ENCODE measurements around the gene TRIM47. TPM values are rescaled to one million over a fixed set of nuclear protein-coding genes. Genes with fewer than 3 reads are reported as not detected.

TRIM47 gene
- total RNA-seq, 1 experiment from 2014 or later: 6.9 TPM

- H4K5ac ChIP-seq (ENCODE audit: insufficient read length, low read depth, low read length): no peak overlapping the region
- H2BK20ac ChIP-seq (ENCODE audit: low read depth, low read length, poor library complexity, severe bottlenecking): no peak overlapping the region
- no peak overlapping the region for H2AFZ ChIP-seq (ENCODE audit: low read length)
- no peak overlapping the region for H4K8ac ChIP-seq (replicated peaks; ENCODE audit: insufficient read length, low read depth, low read length)
- Mint-ChIP-seq H3K9me3 (no peaks in the 10 kb centered on the region), H3K4me1 (peaks cover 18 to 34% of the 10 kb centered on the region in 2 experiments), H3K4me3 (no peak overlapping the region), H3K36me3 (ENCODE audit: insufficient read depth in 1 of 3, low read depth in 3 of 3) (no peaks in the 10 kb centered on the region), H3K27ac (no peak overlapping the region), H3K27me3 (ENCODE audit: low read depth) (no peaks in the 10 kb centered on the region)
- no peaks in the 10 kb centered on the region for H3K79me1 ChIP-seq (ENCODE audit: insufficient read depth, low read depth, low read length, poor library complexity, severe bottlenecking)
- no peak overlapping the region for H2BK5ac ChIP-seq (ENCODE audit: insufficient read length, low read length)
- no peak for DNase-seq
- no peak overlapping the region; the same call in 1 of the 2 replicates for H3K14ac ChIP-seq (ENCODE audit: insufficient read depth, low read length)
- no CpG with 5 or more reads among the region's 24 CpGs for WGBS (ENCODE audit: extremely low coverage, insufficient read length, low lambda C conversion rate)
- no peaks in the 10 kb centered on the region for H3K79me2 ChIP-seq (ENCODE audit: insufficient read depth, low read length)
- no peak overlapping the region for H2AK5ac ChIP-seq (ENCODE audit: insufficient read length, low read length)
- H2BK12ac ChIP-seq (ENCODE audit: insufficient read length, low read depth, low read length): no peak overlapping the region
- no peak overlapping the region for H3K23ac ChIP-seq (ENCODE audit: insufficient read length, low read depth, low read length)
- H3K9me3 ChIP-seq (ENCODE audit: control insufficient read depth, low read depth, low read length): no peaks in the 10 kb centered on the region
- H2BK15ac ChIP-seq (ENCODE audit: low read depth, low read length): no peak overlapping the region
- peaks cover 5% of the 10 kb centered on the region; the same call in 1 of the 2 replicates for H3K4me1 ChIP-seq (ENCODE audit: insufficient read depth, low read length)
- no peak for TF ChIP-seq CTCF (conservative IDR thresholded peaks at IDR 0.05)
- no peak overlapping the region for H4K91ac ChIP-seq (ENCODE audit: insufficient read length, low read depth, low read length)
- no peaks in the 10 kb centered on the region for H4K20me1 ChIP-seq (ENCODE audit: control insufficient read depth, insufficient read depth, insufficient read length)
- no peak overlapping the region for H3K9ac ChIP-seq (ENCODE audit: extremely low read depth, insufficient read length, low read length)
- H3K4me2 ChIP-seq (ENCODE audit: insufficient read depth, insufficient read length, low read length): no peak overlapping the region
- no peak overlapping the region for H3K4ac ChIP-seq (ENCODE audit: low read depth, low read length)
- H3T11ph ChIP-seq (ENCODE audit: low read length): no peak overlapping the region
- H3K18ac ChIP-seq (ENCODE audit: insufficient read length, low read depth, low read length): no peak overlapping the region
- H3K27ac ChIP-seq (ENCODE audit: insufficient read length, low read depth, low read length): no peak overlapping the region
- no peak overlapping the region for H2BK120ac ChIP-seq (ENCODE audit: low read depth, low read length, poor library complexity, severe bottlenecking)
- H3K27me3 ChIP-seq (ENCODE audit: insufficient read depth, low read length): no peaks in the 10 kb centered on the region
- no peaks in the 10 kb centered on the region for H3K23me2 ChIP-seq (ENCODE audit: insufficient read length, low read depth, low read length, poor library complexity, severe bottlenecking)
- H3K56ac ChIP-seq (ENCODE audit: insufficient read length, low read depth, low read length): no peak overlapping the region
Observed at GRCh38 chr17:75834928-75835653, 43.3 kb downstream of the TRIM47 start.

Measured in H9 (cell line).